ENCODE results near the gene DDX23. TPM values are rescaled to one million over a fixed set of nuclear protein-coding genes. Genes with fewer than 3 reads are reported as not detected.
"Not testable (repeated sequence)": the region's sequence is repeated elsewhere in the genome, so short reads cannot be mapped to it uniquely, and the experiment has no call there.

Gene DDX23
- total RNA-seq, 1 experiment from 2014 or later = 135 TPM

DNA sequence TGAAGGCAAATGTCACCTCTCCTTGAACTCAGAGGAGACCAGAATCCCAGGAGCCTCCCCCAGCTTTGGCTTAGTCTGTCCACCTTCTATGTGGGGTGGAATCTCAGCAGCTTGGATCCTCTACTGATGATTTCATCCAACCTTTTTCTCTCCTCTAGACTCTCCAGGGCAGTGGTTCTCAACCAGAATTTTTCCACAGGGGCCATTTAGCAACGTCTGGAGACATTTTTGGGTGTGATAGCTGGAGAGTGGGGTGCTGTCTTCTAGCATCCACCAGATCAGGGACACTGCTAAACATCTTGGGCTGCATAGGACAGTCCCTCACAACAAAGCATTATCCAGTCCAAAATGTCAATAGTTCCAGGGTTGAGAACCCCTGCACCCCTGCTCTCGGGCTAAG is 4.4 kb upstream of the DDX23 start:
- Histone ChIP-seq H3K36me3 (ENCODE audit: insufficient read depth, low read length, poor library complexity, severe bottlenecking) (no peaks in the 10 kb centered on the region), H3K9me3 (ENCODE audit: low read depth, low read length, poor library complexity, severe bottlenecking) (no peaks in the 10 kb centered on the region), H3K27me3 (replicated peaks; ENCODE audit: insufficient read depth, low read depth, low read length, poor library complexity) (no peaks in the 10 kb centered on the region), H3K4me3 (ENCODE audit: low read depth, low read length, poor library complexity, severe bottlenecking) (no peak overlapping the region), H3K4me1 (ENCODE audit: insufficient read depth, low read length, poor library complexity, severe bottlenecking) (peaks cover 6% of the 10 kb centered on the region), H3K27ac (ENCODE audit: low read depth, low read length, poor library complexity, severe bottlenecking) (no peak overlapping the region)
- ChIA-PET POLR2A (ENCODE audit: low non-redundant PET) (no interaction called here), CTCF (no interaction called here)
- no peak for DNase-seq (ENCODE audit: low spot score)
- intact Hi-C loops (cut with micrococcal nuclease; ENCODE audit: unreplicated experiment) = no loop called here
- no TSS peak for BruUV-seq (replicated peaks)
- TF ChIP-seq, protein P1, sequence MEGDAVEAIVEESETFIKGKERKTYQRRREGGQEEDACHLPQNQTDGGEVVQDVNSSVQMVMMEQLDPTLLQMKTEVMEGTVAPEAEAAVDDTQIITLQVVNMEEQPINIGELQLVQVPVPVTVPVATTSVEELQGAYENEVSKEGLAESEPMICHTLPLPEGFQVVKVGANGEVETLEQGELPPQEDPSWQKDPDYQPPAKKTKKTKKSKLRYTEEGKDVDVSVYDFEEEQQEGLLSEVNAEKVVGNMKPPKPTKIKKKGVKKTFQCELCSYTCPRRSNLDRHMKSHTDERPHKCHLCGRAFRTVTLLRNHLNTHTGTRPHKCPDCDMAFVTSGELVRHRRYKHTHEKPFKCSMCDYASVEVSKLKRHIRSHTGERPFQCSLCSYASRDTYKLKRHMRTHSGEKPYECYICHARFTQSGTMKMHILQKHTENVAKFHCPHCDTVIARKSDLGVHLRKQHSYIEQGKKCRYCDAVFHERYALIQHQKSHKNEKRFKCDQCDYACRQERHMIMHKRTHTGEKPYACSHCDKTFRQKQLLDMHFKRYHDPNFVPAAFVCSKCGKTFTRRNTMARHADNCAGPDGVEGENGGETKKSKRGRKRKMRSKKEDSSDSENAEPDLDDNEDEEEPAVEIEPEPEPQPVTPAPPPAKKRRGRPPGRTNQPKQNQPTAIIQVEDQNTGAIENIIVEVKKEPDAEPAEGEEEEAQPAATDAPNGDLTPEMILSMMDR (conservative IDR thresholded peaks at IDR 0.05; ENCODE audit: low read depth, low read length) = no peak
- no peak for TF ChIP-seq EZH2 (IDR thresholded peaks at IDR 0.05; ENCODE audit: borderline replicate concordance, low read depth, low read length, poor library complexity, severe bottlenecking)

DNA sequence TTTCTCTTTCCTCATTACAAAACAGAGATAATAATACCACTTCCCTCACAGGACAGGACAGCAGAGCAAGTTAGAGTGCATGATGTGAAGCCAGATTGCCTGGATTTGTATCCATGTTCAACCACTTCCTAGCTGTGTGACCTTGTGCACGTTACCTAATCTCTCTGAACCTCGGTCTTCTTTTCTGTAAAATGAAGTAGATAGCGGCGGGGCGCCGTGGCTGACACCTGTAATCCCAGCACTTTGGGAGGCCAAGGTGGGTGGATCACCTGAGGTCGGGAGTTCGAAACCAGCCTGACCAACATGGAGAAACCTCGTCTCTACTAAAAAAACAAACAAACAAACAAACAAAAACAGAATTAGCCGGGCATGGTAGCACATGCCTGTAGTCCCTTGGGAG is 3.0 kb upstream of the DDX23 start:
- H3K27ac ChIP-seq (ENCODE audit: low read depth, low read length, poor library complexity, severe bottlenecking); BruUV-seq (replicated peaks); H3K9me3 ChIP-seq (ENCODE audit: low read depth, low read length, poor library complexity, severe bottlenecking); H3K4me3 ChIP-seq (ENCODE audit: low read depth, low read length, poor library complexity, severe bottlenecking); POLR2A ChIA-PET (ENCODE audit: low non-redundant PET); CTCF ChIA-PET; DNase-seq (ENCODE audit: low spot score); H3K27me3 ChIP-seq (replicated peaks; ENCODE audit: insufficient read depth, low read depth, low read length, poor library complexity); H3K36me3 ChIP-seq (ENCODE audit: insufficient read depth, low read length, poor library complexity, severe bottlenecking): not testable (repeated sequence)
- intact Hi-C loops (cut with micrococcal nuclease; ENCODE audit: unreplicated experiment) = loop anchor here (5.0 kb wide), 1 partner anchor 122 kb away; the partner anchor contains the start of gene WNT1
- peaks cover 18% of the 10 kb centered on the region for H3K4me1 ChIP-seq (ENCODE audit: insufficient read depth, low read length, poor library complexity, severe bottlenecking)

DNA sequence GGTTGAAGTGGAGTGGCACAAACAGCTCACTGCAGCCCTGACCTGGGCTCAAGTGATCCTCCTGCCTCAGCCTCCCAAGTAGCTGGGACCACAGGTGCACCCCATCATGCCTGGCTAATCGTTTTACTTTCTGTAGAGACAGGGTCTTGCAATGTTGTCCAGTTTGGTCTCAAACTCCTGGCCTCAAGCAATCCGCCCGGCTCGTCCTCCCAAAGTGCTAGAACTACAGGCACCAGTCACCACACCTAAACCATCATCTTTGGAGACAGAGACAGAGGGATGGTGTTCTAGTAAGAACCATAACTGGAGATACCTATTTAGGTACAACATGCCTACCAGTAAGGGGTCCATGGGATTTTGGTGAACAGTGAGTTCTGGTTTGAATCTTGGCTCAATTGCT is 2.5 kb upstream of the DDX23 start:
- POLR2A ChIA-PET (ENCODE audit: low non-redundant PET) = no interaction called here
- CTCF ChIA-PET = interaction anchor here (2.9 kb wide), 1 partner anchor 36 kb away, joined by 56 read pairs; no protein-coding TSS in a partner anchor
- TF ChIP-seq, protein P1 (conservative IDR thresholded peaks at IDR 0.05; ENCODE audit: low read depth, low read length) = no peak
- TF ChIP-seq EZH2 (IDR thresholded peaks at IDR 0.05; ENCODE audit: borderline replicate concordance, low read depth, low read length, poor library complexity, severe bottlenecking) = no peak
- Histone ChIP-seq H3K9me3 (ENCODE audit: low read depth, low read length, poor library complexity, severe bottlenecking) (no peaks in the 10 kb centered on the region), H3K36me3 (ENCODE audit: insufficient read depth, low read length, poor library complexity, severe bottlenecking) (no peaks in the 10 kb centered on the region), H3K4me1 (ENCODE audit: insufficient read depth, low read length, poor library complexity, severe bottlenecking) (peaks cover 19% of the 10 kb centered on the region), H3K27ac (ENCODE audit: low read depth, low read length, poor library complexity, severe bottlenecking) (no peak overlapping the region), H3K27me3 (replicated peaks; ENCODE audit: insufficient read depth, low read depth, low read length, poor library complexity) (no peaks in the 10 kb centered on the region), H3K4me3 (ENCODE audit: low read depth, low read length, poor library complexity, severe bottlenecking) (no peak overlapping the region)
- DNase-seq (ENCODE audit: low spot score) = no peak
- intact Hi-C loops (cut with micrococcal nuclease; ENCODE audit: unreplicated experiment) = loop anchor here (5.0 kb wide), 1 partner anchor 123 kb away; the partner anchor contains the start of gene WNT1
- no TSS peak for BruUV-seq (replicated peaks)
